IMR-90 (cell line): ENCODE results near the gene ACACB. TPM values are rescaled to one million over a fixed set of nuclear protein-coding genes. Genes with fewer than 3 reads are reported as not detected.

Experiments used
- ATAC-seq: fragments of 200-7000 bp; cut with Tn5 transposase; 2 replicates; pipeline ENCODE4 v1.9.1; 2020; ENCODE audit warnings: low read depth, mild to moderate bottlenecking, moderate library complexity
- BruUV-seq: library from RNA; stranded (reverse); fragments of 400-500 nt; replicated peaks from 2 replicates; lab custom pipeline; 2021; lab: Mats Ljungman, UMichigan
- CTCF ChIA-PET: fragments of 300-600 bp; formaldehyde crosslinking; extraction: SDS; loops from one replicate; lab custom pipeline; 2021; ENCODE audit warnings: antibody characterized with exemption; lab: Yijun Ruan, JAX
- POLR2A ChIA-PET: fragments of 300-600 bp; sonication (Branson Sonifier 250); formaldehyde crosslinking; loops from one replicate; lab custom pipeline; 2022; ENCODE audit warnings: antibody characterized with exemption; ENCODE audit not compliant: unreplicated experiment; lab: Charles Lee
- DNase-seq: peaks from one replicate; pipeline ENCODE4 v3.0.0; 2013
- H2AFZ ChIP-seq: replicated peaks from 2 replicates; pipeline ENCODE3; 2013; ENCODE audit warnings: low read length, mild to moderate bottlenecking; ENCODE audit not compliant: poor library complexity
- H2AK5ac ChIP-seq: 2 replicates; pipeline ENCODE4 v1.6.1; 2013; ENCODE audit warnings: low read depth, low read length, inconsistent platforms
- H2AK9ac ChIP-seq: replicated peaks from 2 replicates; pipeline ENCODE3; 2013; ENCODE audit warnings: mild to moderate bottlenecking, low read depth, low read length, moderate library complexity; ENCODE audit not compliant: poor library complexity
- H2BK120ac ChIP-seq: 2 replicates; pipeline ENCODE4 v1.6.1; 2013; ENCODE audit warnings: low read depth, low read length, inconsistent platforms
- H2BK15ac ChIP-seq: 3 replicates; pipeline ENCODE4 v1.6.1; 2013; ENCODE audit warnings: low read depth, low read length, inconsistent platforms
- H2BK20ac ChIP-seq: 2 replicates; pipeline ENCODE4 v1.6.1; 2013; ENCODE audit warnings: low read depth, mild to moderate bottlenecking, inconsistent platforms, low read length, moderate library complexity
- H2BK5ac ChIP-seq: 2 replicates; pipeline ENCODE4 v1.6.1; 2013; ENCODE audit warnings: mild to moderate bottlenecking, low read depth, low read length, inconsistent platforms; ENCODE audit not compliant: poor library complexity, severe bottlenecking
- H3K14ac ChIP-seq: replicated peaks from 2 replicates; pipeline ENCODE4 v1.6.1; 2013; ENCODE audit warnings: low read depth, low read length, inconsistent platforms
- H3K18ac ChIP-seq: 2 replicates; pipeline ENCODE4 v1.6.1; 2013; ENCODE audit warnings: low read depth, low read length, control low read depth
- H3K23ac ChIP-seq: 2 replicates; pipeline ENCODE4 v1.6.1; 2013; ENCODE audit warnings: low read depth, low read length, inconsistent platforms
- H3K27ac ChIP-seq: 2 replicates; pipeline ENCODE4 v1.5.1; 2013; ENCODE audit warnings: mild to moderate bottlenecking, control low read depth, low read length; ENCODE audit not compliant: insufficient read depth
- H3K27me3 ChIP-seq: 2 replicates; pipeline ENCODE4 v1.6.1; 2013; ENCODE audit warnings: low read length; ENCODE audit not compliant: control insufficient read depth, insufficient read depth
- H3K36me3 ChIP-seq: 2 replicates; pipeline ENCODE4 v1.6.1; 2013; ENCODE audit warnings: low read length, mixed read lengths; ENCODE audit not compliant: control insufficient read depth, insufficient read depth
- H3K4ac ChIP-seq: 2 replicates; pipeline ENCODE4 v1.6.1; 2013; ENCODE audit warnings: low read depth, low read length, inconsistent platforms
- H3K4me1 ChIP-seq: 2 replicates; pipeline ENCODE4 v1.6.1; 2013; ENCODE audit warnings: low read length, mixed read lengths; ENCODE audit not compliant: control insufficient read depth, insufficient read depth
- H3K4me2 ChIP-seq: 2 replicates; pipeline ENCODE4 v1.6.1; 2013; ENCODE audit warnings: low read depth, mild to moderate bottlenecking, control low read depth, low read length, moderate library complexity
- H3K4me3 ChIP-seq: 2 replicates; pipeline ENCODE4 v1.5.1; 2013; ENCODE audit warnings: low read depth, mild to moderate bottlenecking, control low read depth, low read length, moderate library complexity; ENCODE audit not compliant: insufficient read depth
- H3K56ac ChIP-seq: 2 replicates; pipeline ENCODE4 v1.6.1; 2013; ENCODE audit warnings: low read length, inconsistent platforms; ENCODE audit not compliant: insufficient read depth; ENCODE audit errors: extremely low read depth
- H3K79me1 ChIP-seq, 2 experiments: 2 replicates each; pipeline ENCODE4 v1.6.1; 2013; ENCODE audit warnings: low read length in 2 of 2, inconsistent platforms in 1 of 2, low read depth in 1 of 2
- H3K9ac ChIP-seq: 2 replicates; pipeline ENCODE4 v1.6.1; 2013; ENCODE audit warnings: low read depth, low read length, control low read depth
- H3K9me1 ChIP-seq: 2 replicates; pipeline ENCODE4 v1.6.1; 2013; ENCODE audit warnings: low read length, inconsistent platforms; ENCODE audit not compliant: insufficient read depth
- H3K9me3 ChIP-seq: 2 replicates; pipeline ENCODE4 v1.6.1; 2013; ENCODE audit warnings: low read length; ENCODE audit not compliant: control insufficient read depth, insufficient read depth
- H4K20me1 ChIP-seq: 2 replicates; pipeline ENCODE4 v1.6.1; 2013; ENCODE audit warnings: low read length, inconsistent platforms; ENCODE audit not compliant: insufficient read depth
- H4K5ac ChIP-seq: 2 replicates; pipeline ENCODE4 v1.6.1; 2013; ENCODE audit warnings: mild to moderate bottlenecking, low read depth, low read length, control low read depth
- H4K8ac ChIP-seq, 2 experiments: 2 replicates each; pipeline ENCODE4 v1.6.1; 2013; ENCODE audit warnings: low read depth in 2 of 2, low read length in 2 of 2, control low read depth in 1 of 2, inconsistent platforms in 1 of 2
- H4K91ac ChIP-seq: 2 replicates; pipeline ENCODE4 v1.6.1; 2013; ENCODE audit warnings: low read depth, low read length, inconsistent platforms; ENCODE audit not compliant: insufficient read depth
- BHLHE40 ChIP-seq: fragments of 150-350 bp; IDR thresholded peaks from 2 replicates; pipeline ENCODE4 v1.6.1; 2016; ENCODE audit warnings: mild to moderate bottlenecking, low read depth, low read length
- CEBPB ChIP-seq: IDR thresholded peaks from 2 replicates; pipeline ENCODE4 v1.6.1; 2012; ENCODE audit warnings: low read depth, low read length, improper control_type of control experiment
- CHD1 ChIP-seq: IDR thresholded peaks from 2 replicates; pipeline ENCODE4 v1.6.1; 2012; ENCODE audit warnings: low read depth, low read length, improper control_type of control experiment
- FOS ChIP-seq: fragments of 150-350 bp; IDR thresholded peaks from 2 replicates; pipeline ENCODE4 v1.6.1; 2016; ENCODE audit warnings: low read depth, low read length
- MAFK ChIP-seq: IDR thresholded peaks from 2 replicates; pipeline ENCODE4 v1.6.1; 2012; ENCODE audit warnings: low read depth, low read length, improper control_type of control experiment
- MAZ ChIP-seq: IDR thresholded peaks from 2 replicates; pipeline ENCODE4 v1.6.1; 2012; ENCODE audit warnings: low read depth, mild to moderate bottlenecking, low read length, improper control_type of control experiment, moderate library complexity, borderline replicate concordance
- NFE2L2 ChIP-seq: fragments of 150-350 bp; IDR thresholded peaks from 2 replicates; pipeline ENCODE4 v1.6.1; 2016; ENCODE audit warnings: low read depth, mild to moderate bottlenecking, low read length
- POLR2A ChIP-seq: IDR thresholded peaks from 2 replicates; pipeline ENCODE4 v1.6.1; 2012; ENCODE audit warnings: mild to moderate bottlenecking, low read depth, low read length
- RAD21 ChIP-seq: IDR thresholded peaks from 2 replicates; pipeline ENCODE4 v1.6.1; 2012; ENCODE audit warnings: low read length, improper control_type of control experiment
- SMC3 ChIP-seq: fragments of 150-350 bp; IDR thresholded peaks from 2 replicates; pipeline ENCODE4 v1.6.1; 2016; ENCODE audit warnings: low read depth, mild to moderate bottlenecking, antibody characterized with exemption, low read length, moderate library complexity
- WGBS, 2 experiments: methylation state at CpG; one replicate each; pipeline versions ENCODE4 v1.1.5 to v1.1.7; 2013; ENCODE audit warnings: missing lambda C conversion rate in 2 of 2; ENCODE audit not compliant: insufficient read length in 1 of 2; ENCODE audit errors: extremely low coverage in 2 of 2; 5-methylcytosine and 5-hydroxymethylcytosine counted together
- dilution Hi-C: fragments of 300-500 bp; cut with HindIII; formaldehyde crosslinking; loops from one replicate; pipeline ENCODE4 v1.14.3; 2018; ENCODE audit warnings: low sequenced_read_pairs; ENCODE audit not compliant: unreplicated experiment
- in situ Hi-C: fragments of 300-500 bp; cut with MboI; formaldehyde crosslinking; loops from 3 replicates; pipeline ENCODE4 v1.14.3; 2019; ENCODE audit warnings: low sequenced_read_pairs, inconsistent platforms, mixed read lengths
- intact Hi-C: fragments of 100-400 bp; cut with micrococcal nuclease; formaldehyde crosslinking; loops from 2 replicates; pipeline ENCODE4 v1.10.0; 2022
- polyA plus RNA-seq, 3 experiments: library from polyadenylated mRNA; depleted of rRNA; stranded (reverse); fragments of >200 nt; gene quantifications; 2 replicates each; pipeline ENCODE4 v1.2.3, GENCODE V29; 2012; ENCODE audit warnings: low replicate concordance in 1 of 3
- total RNA-seq: library from RNA; depleted of rRNA; stranded (reverse); fragments of >200 nt; gene quantifications from 2 replicates; pipeline ENCODE4 v1.2.3, GENCODE V29; 2012
- TF ChIP-seq, protein P1 (sequence below): fragments of 150-350 bp; IDR thresholded peaks from 2 replicates; pipeline ENCODE4 v1.6.1; 2016; ENCODE audit warnings: low read depth, mild to moderate bottlenecking, low read length, moderate library complexity, borderline replicate concordance
- TF ChIP-seq, protein P2 (sequence below): fragments of 150-350 bp; IDR thresholded peaks from 2 replicates; pipeline ENCODE4 v1.6.1; 2017; ENCODE audit warnings: mild to moderate bottlenecking, antibody characterized with exemption, low read length, low read depth

The ACACB gene
- total and polyA plus RNA-seq, 2 of the 4 experiments (the other 2 are of a cell fraction) = 2.0 to 2.1 TPM

GRCh38 chr12:109278912-109279311, 162.5 kb downstream of the ACACB start:
- dilution Hi-C loops = no loop called here
- WGBS, 2 experiments = 89% methylated on average over 3 of the region's 10 CpGs; no CpG with 5 or more reads in 1 of the 2 experiments

More at GRCh38 chr12:109278912-109279311, 162.5 kb downstream of the ACACB start:
- POLR2A ChIA-PET = no interaction called here
- no peak overlapping the region for H3K4ac ChIP-seq
- H3K9me3 ChIP-seq = no peaks in the 10 kb centered on the region
- H3K4me1 ChIP-seq = no peaks in the 10 kb centered on the region
- H3K27me3 ChIP-seq = peaks cover 5% of the 10 kb centered on the region; the same call in 1 of the 2 replicates
- ATAC-seq (no peak), DNase-seq (no peak)
- intact Hi-C loops = no loop called here
- H4K5ac ChIP-seq = no peak overlapping the region
- in situ Hi-C loops = no loop called here
- no peaks in the 10 kb centered on the region for H3K79me1 ChIP-seq
- no peak overlapping the region for H2BK15ac ChIP-seq
- H3K23ac ChIP-seq = no peak overlapping the region
- H3K9ac ChIP-seq = no peak overlapping the region
- no TSS peak for BruUV-seq
- H3K27ac ChIP-seq = no peak overlapping the region
- CTCF ChIA-PET = no interaction called here
- no peaks in the 10 kb centered on the region for H3K36me3 ChIP-seq
- no peak overlapping the region for H3K4me2 ChIP-seq
- H3K56ac ChIP-seq = no peak overlapping the region
- H3K18ac ChIP-seq = no peak overlapping the region
- no peak overlapping the region for H4K91ac ChIP-seq
- no peak overlapping the region for H2AK9ac ChIP-seq
- H4K8ac ChIP-seq = no peak overlapping the region
- H2BK5ac ChIP-seq = no peak overlapping the region
- H2AFZ ChIP-seq = no peak overlapping the region
- H2BK20ac ChIP-seq = no peak overlapping the region
- no peak overlapping the region for H3K4me3 ChIP-seq
- H4K20me1 ChIP-seq = no peaks in the 10 kb centered on the region
- H2BK120ac ChIP-seq = no peak overlapping the region
- H2AK5ac ChIP-seq = no peak overlapping the region
- 0 out of 2 replicates have a peak, but pooled peaks cover 5% of the 10 kb centered on the region for H3K9me1 ChIP-seq
- no peak overlapping the region for H3K14ac ChIP-seq
- TF ChIP-seq, protein P1, sequence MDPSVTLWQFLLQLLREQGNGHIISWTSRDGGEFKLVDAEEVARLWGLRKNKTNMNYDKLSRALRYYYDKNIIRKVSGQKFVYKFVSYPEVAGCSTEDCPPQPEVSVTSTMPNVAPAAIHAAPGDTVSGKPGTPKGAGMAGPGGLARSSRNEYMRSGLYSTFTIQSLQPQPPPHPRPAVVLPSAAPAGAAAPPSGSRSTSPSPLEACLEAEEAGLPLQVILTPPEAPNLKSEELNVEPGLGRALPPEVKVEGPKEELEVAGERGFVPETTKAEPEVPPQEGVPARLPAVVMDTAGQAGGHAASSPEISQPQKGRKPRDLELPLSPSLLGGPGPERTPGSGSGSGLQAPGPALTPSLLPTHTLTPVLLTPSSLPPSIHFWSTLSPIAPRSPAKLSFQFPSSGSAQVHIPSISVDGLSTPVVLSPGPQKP = no peak
- no peak for TF ChIP-seq CHD1
- TF ChIP-seq, protein P2, sequence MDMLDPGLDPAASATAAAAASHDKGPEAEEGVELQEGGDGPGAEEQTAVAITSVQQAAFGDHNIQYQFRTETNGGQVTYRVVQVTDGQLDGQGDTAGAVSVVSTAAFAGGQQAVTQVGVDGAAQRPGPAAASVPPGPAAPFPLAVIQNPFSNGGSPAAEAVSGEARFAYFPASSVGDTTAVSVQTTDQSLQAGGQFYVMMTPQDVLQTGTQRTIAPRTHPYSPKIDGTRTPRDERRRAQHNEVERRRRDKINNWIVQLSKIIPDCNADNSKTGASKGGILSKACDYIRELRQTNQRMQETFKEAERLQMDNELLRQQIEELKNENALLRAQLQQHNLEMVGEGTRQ = no peak
- no peak for TF ChIP-seq BHLHE40
- no peak for TF ChIP-seq RAD21
- no peak for TF ChIP-seq POLR2A
- TF ChIP-seq FOS = no peak
- TF ChIP-seq NFE2L2 = no peak
- TF ChIP-seq SMC3 = no peak
- TF ChIP-seq MAFK = no peak
- TF ChIP-seq MAZ = no peak
- TF ChIP-seq CEBPB = no peak
